Body of pancreas (tissue), 4 donors: Measurements from ENCODE around the gene HEBP2. TPM values are rescaled to one million over a fixed set of nuclear protein-coding genes. Genes with fewer than 3 reads are reported as not detected.

ENCODE experiments used
- ATAC-seq: fragments of 150-250 bp; one replicate; pipeline ENCODE4 v1.9.1; 2016
- DNase-seq, 4 donors: peaks; one replicate each; pipeline ENCODE4 v3.0.0-alpha.2; 2019
- H3K27ac ChIP-seq, 4 donors: fragments of 200-600 bp; sonication (generic); 1 replicate in 3 of 4; 2 replicates in 1 of 4; pipeline versions ENCODE4 v1.5.1 to v1.6.1; 2016 to 2019; ENCODE audit warnings: mild to moderate bottlenecking in 1 of 4, mixed read lengths in 1 of 4, moderate library complexity in 1 of 4
- H3K27me3 ChIP-seq, 2 donors: fragments of 200-600 bp; sonication (generic); one replicate each; pipeline ENCODE4 v1.6.0; 2016; ENCODE audit warnings: mild to moderate bottlenecking in 1 of 2
- H3K36me3 ChIP-seq, 2 donors: fragments of 200-600 bp; sonication (generic); replicated peaks in 1 of 2; 2 replicates each; pipeline ENCODE4 v1.5.1; 2016; ENCODE audit warnings: low read depth in 2 of 2; ENCODE audit not compliant: insufficient read depth in 1 of 2
- H3K4me1 ChIP-seq: fragments of 200-600 bp; sonication (generic); one replicate; pipeline ENCODE4 v1.6.0; 2016
- H3K4me3 ChIP-seq, 2 donors: fragments of 200-600 bp; sonication (generic); 1 replicate in 1 of 2; 2 replicates in 1 of 2; pipeline ENCODE4 v1.5.1; 2016 to 2019
- H3K9me3 ChIP-seq, 3 donors: fragments of 200-600 bp; sonication (generic); 1 replicate in 2 of 3; 2 replicates in 1 of 3; pipeline ENCODE4 v1.5.1; 2016
- POLR2A ChIP-seq, 3 donors: fragments of 450-650 bp; IDR thresholded peaks; one replicate each; pipeline ENCODE4 v1.6.1; 2016; ENCODE audit warnings: antibody characterized with exemption in 3 of 3, mild to moderate bottlenecking in 2 of 3
- WGBS, 2 donors: methylation state at CpG; one replicate each; pipeline ENCODE4 v1.1.5; 2017; 5-methylcytosine and 5-hydroxymethylcytosine counted together
- intact Hi-C: fragments of 100-400 bp; cut with DNase I; formaldehyde crosslinking; loops from one replicate; pipeline ENCODE4 v1.15.1; 2023
- total RNA-seq, 2 donors: library from RNA; depleted of rRNA; stranded (reverse); fragments of >200 nt; gene quantifications; one replicate each; pipeline ENCODE4 v1.1.0, GENCODE V29; 2016
- TF ChIP-seq, protein P1 (sequence below), 7 experiments: fragments of 450-650 bp in 4 of 7; fragments of 200-600 bp in 3 of 7; sonication (generic) in 3 of 7; IDR thresholded peaks; one replicate each; pipeline ENCODE4 v1.5.1; 2016 to 2019; ENCODE audit warnings: antibody characterized with exemption in 7 of 7

Gene HEBP2
- total RNA-seq, 2 donors from 2014 or later, result 33.2 to 181 TPM

DNA sequence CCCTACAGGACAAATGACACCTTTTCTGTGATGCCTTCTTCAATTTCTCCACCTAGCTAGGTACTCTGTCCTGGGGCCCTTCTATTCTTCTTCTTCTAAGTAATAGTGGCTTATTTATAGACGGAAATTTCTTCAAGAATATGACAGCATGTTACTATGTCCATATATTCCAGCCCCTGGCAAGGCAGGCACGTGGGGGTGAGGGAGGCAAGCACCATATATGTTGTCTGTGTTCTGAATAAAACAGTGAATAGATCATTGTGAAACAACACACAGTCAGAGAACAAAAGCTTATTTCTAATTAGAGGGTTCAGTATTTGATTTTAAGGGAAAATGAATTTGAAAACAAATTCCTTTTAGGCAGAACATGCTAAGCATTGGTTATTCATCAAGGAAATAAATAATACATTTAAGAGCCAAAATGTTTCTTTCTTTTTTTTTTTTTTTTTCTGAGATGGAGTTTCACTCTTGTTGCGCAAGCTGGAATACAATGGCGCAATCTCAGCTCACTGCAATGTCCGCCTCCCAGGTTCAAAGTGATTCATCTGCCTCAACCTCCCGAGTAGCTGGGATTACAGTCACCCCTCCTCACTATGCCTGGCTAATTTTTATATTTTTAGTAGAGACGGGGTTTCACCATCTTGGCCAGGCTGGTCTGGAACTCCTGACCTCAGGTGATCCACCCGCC is 6.2 kb downstream of the HEBP2 start:
- H3K4me1 ChIP-seq, result peaks cover 16% of the 10 kb centered on the region
- H3K9me3 ChIP-seq, result no peaks in the 10 kb centered on the region
- intact Hi-C loops, result no loop called here
- 84 to 85% methylated on average over 8 of the region's 8 CpGs for WGBS, 2 donors
- no peaks in the 10 kb centered on the region for H3K27me3 ChIP-seq
- no peak overlapping the region for H3K4me3 ChIP-seq
- TF ChIP-seq, protein P1, sequence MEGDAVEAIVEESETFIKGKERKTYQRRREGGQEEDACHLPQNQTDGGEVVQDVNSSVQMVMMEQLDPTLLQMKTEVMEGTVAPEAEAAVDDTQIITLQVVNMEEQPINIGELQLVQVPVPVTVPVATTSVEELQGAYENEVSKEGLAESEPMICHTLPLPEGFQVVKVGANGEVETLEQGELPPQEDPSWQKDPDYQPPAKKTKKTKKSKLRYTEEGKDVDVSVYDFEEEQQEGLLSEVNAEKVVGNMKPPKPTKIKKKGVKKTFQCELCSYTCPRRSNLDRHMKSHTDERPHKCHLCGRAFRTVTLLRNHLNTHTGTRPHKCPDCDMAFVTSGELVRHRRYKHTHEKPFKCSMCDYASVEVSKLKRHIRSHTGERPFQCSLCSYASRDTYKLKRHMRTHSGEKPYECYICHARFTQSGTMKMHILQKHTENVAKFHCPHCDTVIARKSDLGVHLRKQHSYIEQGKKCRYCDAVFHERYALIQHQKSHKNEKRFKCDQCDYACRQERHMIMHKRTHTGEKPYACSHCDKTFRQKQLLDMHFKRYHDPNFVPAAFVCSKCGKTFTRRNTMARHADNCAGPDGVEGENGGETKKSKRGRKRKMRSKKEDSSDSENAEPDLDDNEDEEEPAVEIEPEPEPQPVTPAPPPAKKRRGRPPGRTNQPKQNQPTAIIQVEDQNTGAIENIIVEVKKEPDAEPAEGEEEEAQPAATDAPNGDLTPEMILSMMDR (IDR thresholded peaks at IDR 0.05), result no peak
- no peak for TF ChIP-seq POLR2A (IDR thresholded peaks at IDR 0.05)
- H3K27ac ChIP-seq, result no peak overlapping the region
- ATAC-seq, result no peak
- DNase-seq, result peak in 1 of 4 donors; percentile 42
- peaks cover 4 to 36% of the 10 kb centered on the region in 2 donors for H3K36me3 ChIP-seq

DNA sequence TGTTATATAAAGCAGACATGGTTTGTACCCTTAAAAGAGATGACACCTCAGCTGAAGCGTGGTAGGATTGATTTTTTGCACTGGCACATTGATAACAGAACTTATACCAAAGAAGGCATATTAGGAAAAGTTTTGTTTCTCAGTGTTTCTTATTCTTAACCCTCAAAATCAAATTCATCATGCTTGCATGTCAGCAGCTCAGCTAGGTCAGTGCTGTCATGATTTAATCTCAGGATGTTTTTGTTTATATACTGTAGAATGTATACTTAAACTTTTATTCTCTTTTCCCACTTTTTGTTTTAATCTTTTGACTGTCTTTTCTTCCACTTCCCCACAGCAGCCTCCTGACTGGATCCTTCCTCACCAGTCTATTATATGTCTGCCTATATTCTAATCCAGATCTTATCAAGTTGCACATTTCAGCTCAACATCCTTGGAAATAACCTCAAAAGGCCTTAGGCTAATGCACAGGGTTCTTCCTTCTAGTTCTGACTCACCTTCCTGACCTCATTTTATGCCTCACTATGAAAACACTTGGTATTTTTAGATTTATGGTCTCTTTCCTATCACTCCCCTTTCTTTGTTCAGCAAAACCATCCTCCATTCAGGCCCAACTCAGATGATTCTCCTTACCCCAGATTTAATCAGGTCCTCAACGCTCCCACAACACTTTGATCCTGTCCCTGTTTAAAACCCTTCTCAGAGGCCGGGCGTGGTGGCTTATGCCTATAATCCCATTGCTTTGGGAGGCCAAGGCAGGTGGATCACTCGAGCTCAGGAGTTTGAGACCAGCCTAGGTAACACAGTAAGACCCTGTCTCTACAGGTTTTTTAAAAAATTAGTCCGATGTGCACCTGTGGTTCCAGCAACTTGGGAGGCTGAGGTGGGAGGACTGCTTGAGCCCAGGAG is 7.2 kb downstream of the HEBP2 start:
- intact Hi-C loops, result no loop called here
- ATAC-seq (no peak), DNase-seq (no peak)
- H3K27me3 ChIP-seq, result no peaks in the 10 kb centered on the region
- no peaks in the 10 kb centered on the region for H3K9me3 ChIP-seq
- no peak overlapping the region for H3K27ac ChIP-seq
- TF ChIP-seq POLR2A (IDR thresholded peaks at IDR 0.05), result no peak
- TF ChIP-seq, protein P1 (IDR thresholded peaks at IDR 0.05), result no peak
- no peak overlapping the region for H3K4me3 ChIP-seq
- WGBS, 2 donors, result 81 to 91% methylated on average over 6 of the region's 6 CpGs
- peaks cover 7% of the 10 kb centered on the region for H3K4me1 ChIP-seq
- H3K36me3 ChIP-seq, result peaks cover 4 to 33% of the 10 kb centered on the region in 2 donors

DNA sequence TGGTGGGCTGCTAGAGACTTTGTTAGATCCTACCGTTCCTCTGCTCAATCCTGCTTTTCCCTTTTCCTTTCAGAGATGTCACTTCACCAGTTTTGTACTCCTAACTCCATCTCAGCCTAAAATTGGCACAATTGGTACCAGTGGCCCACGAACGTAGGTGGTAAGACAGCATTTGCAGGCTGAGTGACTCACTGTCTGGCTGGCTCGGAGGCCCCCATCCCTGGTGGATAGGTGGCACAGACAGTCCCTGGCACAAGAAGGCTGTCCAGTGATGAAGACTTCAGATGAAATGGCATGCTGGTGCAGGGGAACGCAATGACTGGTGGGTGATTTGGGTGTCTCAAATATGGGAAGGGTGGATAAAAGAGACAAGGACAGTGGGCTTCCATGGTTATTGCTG is 11.1 kb downstream of the HEBP2 start:
- WGBS, 2 donors, result 82 to 91% methylated on average over 5 of the region's 5 CpGs
- DNase-seq, result no peak
- H3K36me3 ChIP-seq, result peaks cover 0 to 14% of the 10 kb centered on the region in 2 donors

DNA sequence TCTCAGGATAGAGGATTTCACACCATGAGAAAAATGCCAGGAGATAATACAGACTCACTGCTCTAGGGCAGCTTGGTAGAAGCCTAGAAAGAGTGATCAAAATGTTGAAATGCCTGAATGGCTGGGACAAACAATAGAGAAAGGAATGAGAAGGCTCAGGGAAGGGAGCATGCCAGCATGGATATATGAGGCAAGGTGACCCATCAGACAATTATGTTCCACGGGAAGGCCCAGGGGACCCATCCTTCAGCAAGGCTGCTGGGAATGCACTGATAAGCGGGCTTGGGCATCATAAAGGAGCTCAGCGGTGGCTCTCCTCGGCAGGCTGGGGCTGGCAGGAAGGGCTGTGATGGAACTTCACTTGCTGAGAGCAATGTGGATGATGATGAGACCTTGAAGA is 12.2 kb downstream of the HEBP2 start:
- Histone ChIP-seq H3K9me3 (no peaks in the 10 kb centered on the region), H3K27me3 (no peaks in the 10 kb centered on the region), H3K4me3 (no peak overlapping the region), H3K27ac (no peak overlapping the region), H3K36me3 (peaks cover 0 to 14% of the 10 kb centered on the region in 2 donors), H3K4me1 (no peaks in the 10 kb centered on the region)
- TF ChIP-seq POLR2A (IDR thresholded peaks at IDR 0.05), result no peak
- TF ChIP-seq, protein P1 (IDR thresholded peaks at IDR 0.05), result no peak
- no peak for ATAC-seq
- 82 to 88% methylated on average over 4 of the region's 4 CpGs for whole genome bisulfite sequencing, 2 donors
- DNase-seq, result no peak
- intact Hi-C loops, result no loop called here

More for the DNA sequence above, 11.1 kb downstream of the HEBP2 start:
- Histone ChIP-seq H3K4me1 (peaks cover 2% of the 10 kb centered on the region), H3K9me3 (no peaks in the 10 kb centered on the region), H3K27me3 (no peaks in the 10 kb centered on the region), H3K4me3 (no peak overlapping the region), H3K27ac (no peak overlapping the region)
- TF ChIP-seq POLR2A (IDR thresholded peaks at IDR 0.05), result no peak
- TF ChIP-seq, protein P1 (IDR thresholded peaks at IDR 0.05), result no peak
- intact Hi-C loops, result no loop called here
- ATAC-seq, result no peak
